Measurements from ENCODE around the gene GLMN. TPM values are rescaled to one million over a fixed set of nuclear protein-coding genes. Genes with fewer than 3 reads are reported as not detected.

GLMN gene
- total RNA-seq, 1 donor from 2014 or later = 5.8 TPM

GRCh38 chr1:92323473-92324453, 25.0 kb upstream of the GLMN start:
- no peak for TF ChIP-seq CTCF (IDR thresholded peaks at IDR 0.05; ENCODE audit: insufficient read depth, low read length, poor library complexity, severe bottlenecking)
- Histone ChIP-seq H3K4me3 (ENCODE audit: low read depth, low read length) (no peak overlapping the region), H3K36me3 (ENCODE audit: control insufficient read depth, insufficient read depth, low read length) (peaks cover 1% of the 10 kb centered on the region), H3K27me3 (ENCODE audit: control insufficient read depth, insufficient read depth, low read length) (no peaks in the 10 kb centered on the region)
- DNase-seq (ENCODE audit: low read depth) = no peak

- TF ChIP-seq CTCF (IDR thresholded peaks at IDR 0.05; ENCODE audit: insufficient read depth, low read length, poor library complexity, severe bottlenecking) = no peak
- H3K36me3 ChIP-seq (ENCODE audit: control insufficient read depth, insufficient read depth, low read length) = no peaks in the 10 kb centered on the region
- DNase-seq (ENCODE audit: low read depth) = no peak
- H3K4me3 ChIP-seq (ENCODE audit: low read depth, low read length) = no peak overlapping the region
- H3K27me3 ChIP-seq (ENCODE audit: control insufficient read depth, insufficient read depth, low read length) = no peaks in the 10 kb centered on the region
These were observed 19.2 kb upstream of the GLMN start for GRCh38 chr1:92317836-92318493.

- no peak for DNase-seq (ENCODE audit: low read depth)
- H3K4me3 ChIP-seq (ENCODE audit: low read depth, low read length) = no peak overlapping the region
- no peaks in the 10 kb centered on the region for H3K36me3 ChIP-seq (ENCODE audit: control insufficient read depth, insufficient read depth, low read length)
- H3K27me3 ChIP-seq (ENCODE audit: control insufficient read depth, insufficient read depth, low read length) = no peaks in the 10 kb centered on the region
- no peak for TF ChIP-seq CTCF (IDR thresholded peaks at IDR 0.05; ENCODE audit: insufficient read depth, low read length, poor library complexity, severe bottlenecking)
These were observed 17.2 kb upstream of the GLMN start for GRCh38 chr1:92315766-92316599.

- no peak for TF ChIP-seq CTCF (IDR thresholded peaks at IDR 0.05; ENCODE audit: insufficient read depth, low read length, poor library complexity, severe bottlenecking)
- Histone ChIP-seq H3K36me3 (ENCODE audit: control insufficient read depth, insufficient read depth, low read length) (no peaks in the 10 kb centered on the region), H3K4me3 (ENCODE audit: low read depth, low read length) (no peak overlapping the region), H3K27me3 (ENCODE audit: control insufficient read depth, insufficient read depth, low read length) (no peaks in the 10 kb centered on the region)
- no peak for DNase-seq (ENCODE audit: low read depth)
These were observed 15.2 kb upstream of the GLMN start for GRCh38 chr1:92314024-92314423.

GRCh38 chr1:92310185-92310597, 11.4 kb upstream of the GLMN start:
- H3K4me3 ChIP-seq (ENCODE audit: low read depth, low read length) = no peak overlapping the region
- H3K36me3 ChIP-seq (ENCODE audit: control insufficient read depth, insufficient read depth, low read length) = no peaks in the 10 kb centered on the region
- DNase-seq (ENCODE audit: low read depth) = no peak
- TF ChIP-seq CTCF (IDR thresholded peaks at IDR 0.05; ENCODE audit: insufficient read depth, low read length, poor library complexity, severe bottlenecking) = peak; percentile 38
- H3K27me3 ChIP-seq (ENCODE audit: control insufficient read depth, insufficient read depth, low read length) = no peaks in the 10 kb centered on the region
